Amniotic stem cell (primary cell): ENCODE measurements around the gene CCT2.

Source experiments
- DNase-seq: peaks from one replicate; lab custom pipeline; 2025; lab: John Stamatoyannopoulos, UW

The CCT2 gene

DNA sequence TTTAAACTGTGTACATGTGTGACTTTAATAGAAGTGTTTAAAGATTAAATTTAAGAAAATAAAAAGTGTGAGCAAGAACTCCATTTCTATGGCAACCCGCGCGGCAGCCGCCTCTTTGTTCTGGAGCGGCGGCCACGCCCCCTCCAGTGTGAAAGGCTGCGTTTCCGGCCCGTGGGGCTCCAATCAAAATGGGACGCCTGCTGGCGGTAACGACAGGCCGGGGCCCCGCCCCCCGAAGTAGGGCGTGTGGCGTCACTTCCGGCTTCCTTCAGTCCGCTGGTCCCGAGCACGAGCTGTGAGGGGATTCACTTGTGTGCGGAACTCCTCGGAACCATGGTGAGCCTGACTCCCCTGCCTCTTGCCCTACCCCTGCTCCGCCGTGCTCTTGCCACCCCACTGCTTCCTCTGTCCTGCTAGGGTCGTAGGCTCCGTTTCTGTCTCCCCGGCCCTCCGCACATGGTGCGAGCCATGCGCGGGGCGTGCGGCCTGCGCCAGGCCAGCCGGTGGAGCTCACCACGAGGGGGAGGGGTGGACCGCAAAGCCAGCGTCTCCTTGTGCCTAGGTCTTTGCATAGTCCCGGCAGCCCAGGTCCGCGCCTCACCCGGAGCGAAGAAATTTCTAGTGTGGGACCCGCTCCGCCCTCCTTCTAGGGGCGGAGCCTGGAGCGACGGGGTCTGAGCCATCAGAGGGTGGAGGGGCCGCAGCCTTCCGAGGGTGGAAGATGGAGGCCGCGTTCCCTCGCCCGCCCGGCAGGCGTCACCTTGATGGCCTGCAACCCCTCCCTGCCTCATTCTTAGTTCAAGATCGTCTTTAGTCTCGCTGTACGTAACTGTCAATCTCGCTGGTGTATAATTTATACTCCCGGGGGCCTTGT is at the start of gene CCT2:
Gene CCT2, plus strand, starts transcription at position 271 of the 874 bp plus-strand sequence. Its CDS starts 63 bp downstream, at position 334.
- peak; percentile 85 for DNase-seq

- DNase-seq: peak; percentile 55
Measured at GRCh38 chr12:69540987-69541386, 44.3 kb upstream of the CCT2 start.

DNA sequence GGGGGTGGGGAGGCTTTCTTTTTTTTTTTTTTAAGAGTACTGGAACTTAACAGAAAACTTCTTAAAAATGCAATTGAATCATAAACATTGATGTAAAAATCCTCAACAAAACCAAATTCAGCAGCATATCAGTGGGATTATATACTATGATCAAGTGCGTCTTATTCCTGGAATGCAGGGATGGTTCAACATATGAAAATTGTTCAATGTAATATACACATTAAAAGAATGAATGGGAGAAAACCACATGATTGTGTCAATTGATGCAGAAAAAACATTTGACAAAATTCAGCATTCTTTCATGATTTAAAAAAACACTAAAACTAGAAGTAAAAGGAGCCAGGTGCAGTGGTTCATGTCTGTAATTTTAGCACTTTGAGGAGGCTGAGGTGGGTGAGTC is 41.2 kb upstream of the CCT2 start:
- no peak for DNase-seq

- DNase-seq: no peak
Measured at GRCh38 chr12:69545081-69545480, 40.2 kb upstream of the CCT2 start.

DNA sequence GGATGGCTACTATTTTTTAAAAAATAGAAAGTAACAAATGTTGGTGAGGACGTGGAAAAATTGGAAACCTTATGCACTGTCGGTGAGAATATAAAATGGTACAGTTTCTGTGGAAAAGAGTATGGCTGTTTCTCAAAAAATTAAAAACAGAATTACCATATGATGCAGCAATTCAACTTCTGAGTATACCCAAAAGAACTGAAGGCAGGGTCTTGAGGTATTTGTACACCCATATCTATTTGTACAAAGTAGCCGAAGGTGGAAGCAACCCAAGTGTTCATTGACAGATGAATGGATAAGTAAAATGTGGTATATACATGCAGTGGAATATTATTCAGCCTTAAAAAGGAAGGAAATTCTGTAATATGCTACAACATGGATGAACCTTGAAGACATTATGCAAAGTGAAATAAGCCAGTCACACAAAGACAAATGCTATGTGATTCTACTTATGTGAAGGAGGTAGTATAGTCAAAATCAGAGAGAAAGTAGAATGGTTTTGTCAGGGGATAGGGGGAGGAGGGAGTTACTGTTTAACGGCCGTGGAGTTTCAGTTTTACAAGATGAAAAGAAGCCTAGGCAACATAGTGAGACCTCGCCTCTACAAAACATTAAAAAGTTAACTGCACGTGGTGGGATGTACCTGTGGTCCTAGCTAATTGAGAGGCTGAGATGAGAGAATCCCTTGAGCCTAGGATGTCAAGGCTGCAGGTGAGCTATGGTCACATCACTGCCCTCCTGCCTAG is 38.4 kb upstream of the CCT2 start:
- DNase-seq: no peak

DNA sequence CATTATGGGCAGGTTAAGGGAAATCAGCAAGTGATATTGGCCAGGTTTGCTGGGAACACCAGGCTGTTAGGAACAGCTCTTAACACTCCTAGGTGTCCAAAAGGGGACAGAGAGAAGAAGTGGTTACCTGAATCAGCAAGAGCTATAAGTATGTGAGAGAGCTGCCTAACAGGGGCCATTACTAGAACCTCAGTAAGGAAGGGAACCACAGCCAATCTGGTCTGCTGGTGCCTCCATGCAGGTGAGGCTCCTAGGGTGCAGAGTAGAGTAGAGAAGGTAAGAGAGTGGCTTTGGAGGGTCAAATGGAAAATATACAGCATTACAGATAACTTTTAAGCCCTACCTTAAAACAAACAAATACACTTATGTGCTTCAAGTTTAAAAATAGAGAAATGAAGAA is 36.6 kb upstream of the CCT2 start:
- DNase-seq: no peak

DNA sequence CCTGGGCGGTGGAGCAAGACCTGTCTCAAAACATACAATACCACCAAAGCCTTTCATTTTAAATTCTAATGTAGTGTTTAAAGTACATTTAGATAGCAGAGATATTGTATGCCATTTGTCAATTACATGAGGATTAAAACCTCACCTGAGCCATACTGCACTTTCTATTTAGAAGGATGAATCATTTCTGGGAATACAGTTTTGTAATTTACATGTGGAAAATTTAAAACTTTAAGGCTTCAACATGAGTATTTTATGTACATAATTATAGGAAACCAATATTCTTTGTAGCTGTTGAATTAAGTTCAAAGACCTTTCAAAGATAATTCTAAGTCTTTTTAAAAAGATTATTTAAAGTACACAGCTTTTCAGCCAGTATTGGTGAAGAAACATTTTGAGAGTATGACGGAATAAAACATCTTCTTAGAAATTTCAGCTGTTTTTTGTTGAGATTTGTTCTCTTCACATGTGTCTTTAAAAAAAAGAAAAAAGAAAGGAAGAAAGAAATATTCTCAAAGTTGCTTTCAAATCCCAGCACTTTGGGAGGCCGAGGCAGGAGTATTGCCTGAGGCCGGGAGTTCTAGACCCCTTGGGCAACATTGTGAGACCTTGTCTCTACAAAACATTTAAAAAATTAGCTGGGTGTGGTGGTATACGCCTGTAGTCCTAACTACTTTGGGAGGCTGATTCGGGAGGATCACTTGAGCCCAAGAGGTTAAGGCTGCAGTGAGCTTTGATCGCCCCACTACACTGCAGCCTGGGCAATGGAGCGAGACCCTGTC is 34.5 kb upstream of the CCT2 start:
- DNase-seq: no peak

- DNase-seq: no peak
Measured at GRCh38 chr12:69553628-69554248, 31.5 kb upstream of the CCT2 start.

- peak; percentile 76 for DNase-seq
Measured at GRCh38 chr12:69555461-69555860, 29.8 kb upstream of the CCT2 start.

- DNase-seq: no peak
Measured at GRCh38 chr12:69556383-69556782, 28.9 kb upstream of the CCT2 start.

DNA sequence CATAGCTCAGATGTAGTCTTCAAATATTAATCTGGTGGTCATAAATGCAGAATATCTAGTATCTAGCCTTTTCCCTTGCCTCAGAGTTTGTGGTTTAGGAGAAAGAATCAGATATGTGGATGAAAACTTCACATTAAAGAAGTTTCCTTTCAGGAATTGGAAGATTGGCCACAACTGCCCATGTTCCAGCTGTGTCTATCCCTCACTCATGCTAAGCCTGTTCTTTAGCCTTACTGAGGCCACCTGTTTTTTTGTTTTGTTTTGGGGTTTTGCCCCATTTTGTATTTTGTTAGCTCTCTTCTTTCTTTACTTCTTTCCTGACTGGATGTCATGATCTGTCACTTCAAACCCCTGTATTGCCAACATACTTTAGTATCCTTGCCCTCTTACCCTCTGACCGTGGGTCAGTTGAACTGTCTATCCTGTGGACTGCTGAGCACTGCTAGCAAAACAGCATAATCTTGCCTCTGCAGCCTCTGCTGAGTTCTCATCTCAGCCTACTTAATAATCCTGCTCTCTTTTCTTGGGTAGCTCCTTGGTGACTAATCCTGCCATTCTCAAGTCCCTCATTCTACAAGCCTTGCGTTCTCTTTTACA is 22.0 kb upstream of the CCT2 start:
- DNase-seq: no peak

GRCh38 chr12:69566603-69567002 is 18.7 kb upstream of the CCT2 start:
- no peak for DNase-seq

- no peak for DNase-seq
Measured at GRCh38 chr12:69569236-69569635, 16.0 kb upstream of the CCT2 start.

DNA sequence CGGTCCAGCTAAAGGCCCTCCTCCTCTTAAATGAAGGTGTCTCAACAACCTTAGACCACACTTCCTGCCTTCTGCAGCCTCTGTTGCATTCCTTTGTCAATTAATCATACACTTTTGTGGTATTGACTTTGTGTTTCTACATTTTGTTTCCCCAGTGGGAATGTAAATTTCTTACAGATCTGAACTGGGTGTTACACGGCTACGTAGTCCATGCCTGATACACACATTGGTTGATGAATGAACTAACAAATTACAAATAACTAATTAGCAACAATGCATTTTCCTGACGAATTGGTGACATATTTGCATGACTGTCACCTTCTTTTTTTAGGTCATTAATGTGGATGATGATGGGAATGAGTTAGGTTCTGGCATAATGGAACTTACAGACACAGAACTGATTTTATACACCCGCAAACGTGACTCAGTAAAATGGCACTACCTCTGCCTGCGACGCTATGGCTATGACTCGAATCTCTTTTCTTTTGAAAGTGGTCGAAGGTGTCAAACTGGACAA is 15.2 kb upstream of the CCT2 start:
- DNase-seq: no peak

- DNase-seq: peak; percentile 46
Measured at GRCh38 chr12:69570545-69571399, 14.5 kb upstream of the CCT2 start.

DNA sequence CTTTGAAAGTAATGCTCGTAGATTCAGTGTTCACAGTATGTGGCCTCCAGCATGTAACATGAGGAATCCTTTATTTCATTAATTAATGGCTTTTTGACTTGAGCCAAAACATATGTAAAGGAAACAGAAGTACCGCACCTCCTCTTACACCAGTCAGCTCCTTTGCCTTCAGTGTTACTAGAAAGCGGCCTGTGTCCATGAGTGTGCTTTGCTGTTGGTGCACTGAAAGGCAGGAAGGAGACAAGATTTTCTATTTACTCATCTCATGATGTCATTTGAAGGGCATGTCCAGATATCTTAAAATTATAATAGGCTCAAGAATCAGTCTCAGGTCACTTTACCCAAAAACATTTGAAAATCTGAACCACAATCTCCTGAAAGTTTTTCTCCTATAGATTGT is 9.9 kb upstream of the CCT2 start:
- DNase-seq: no peak

GRCh38 chr12:69578283-69578682 is 7.0 kb upstream of the CCT2 start:
- DNase-seq: no peak

DNA sequence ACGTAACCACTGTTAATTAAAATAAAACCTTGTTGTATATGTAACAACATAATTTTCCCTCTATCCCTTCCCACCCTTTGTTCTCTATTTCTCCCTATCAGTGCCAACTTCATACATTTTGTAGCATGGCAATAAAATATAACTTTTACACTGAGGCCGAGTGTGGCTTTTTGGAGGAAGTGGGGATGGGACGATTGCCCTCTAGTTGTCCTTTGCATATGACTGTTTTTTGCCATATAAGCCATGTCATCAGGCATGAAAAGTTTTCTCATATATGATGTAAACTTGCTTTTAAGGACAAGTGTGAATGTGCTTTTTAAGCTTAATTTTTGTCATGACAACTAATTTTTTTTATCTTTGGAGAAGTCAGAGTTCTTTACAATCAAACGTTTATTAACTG is 6.2 kb upstream of the CCT2 start:
- DNase-seq: no peak

DNA sequence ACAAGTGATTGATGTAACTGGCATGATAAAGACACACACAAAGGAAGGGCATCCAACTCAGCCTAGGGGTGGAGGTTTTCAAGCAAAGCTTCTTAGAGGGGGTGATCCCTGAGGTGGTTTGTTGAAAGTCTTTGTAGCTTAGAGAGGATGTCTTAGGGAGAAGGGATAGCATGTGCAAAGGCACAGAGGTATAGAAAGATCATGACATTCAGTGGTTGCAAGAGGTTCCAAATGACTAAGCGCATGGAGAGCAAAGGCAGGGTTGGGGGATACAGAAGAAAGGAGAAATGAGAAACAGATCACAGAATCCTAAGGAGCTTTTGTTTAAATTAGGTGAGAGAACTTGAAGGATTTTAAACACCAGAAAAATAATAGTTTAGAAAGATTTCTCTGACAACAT is 5.2 kb upstream of the CCT2 start:
- no peak for DNase-seq

- no peak for DNase-seq
Measured at GRCh38 chr12:69583203-69583602, 2.1 kb upstream of the CCT2 start.
